ENCODE results near the gene CASQ1. TPM values are rescaled to one million over a fixed set of nuclear protein-coding genes. Genes with fewer than 3 reads are reported as not detected.

Gene CASQ1
- polyA plus RNA-seq, 1 donor from 2014 or later: not detected

DNA sequence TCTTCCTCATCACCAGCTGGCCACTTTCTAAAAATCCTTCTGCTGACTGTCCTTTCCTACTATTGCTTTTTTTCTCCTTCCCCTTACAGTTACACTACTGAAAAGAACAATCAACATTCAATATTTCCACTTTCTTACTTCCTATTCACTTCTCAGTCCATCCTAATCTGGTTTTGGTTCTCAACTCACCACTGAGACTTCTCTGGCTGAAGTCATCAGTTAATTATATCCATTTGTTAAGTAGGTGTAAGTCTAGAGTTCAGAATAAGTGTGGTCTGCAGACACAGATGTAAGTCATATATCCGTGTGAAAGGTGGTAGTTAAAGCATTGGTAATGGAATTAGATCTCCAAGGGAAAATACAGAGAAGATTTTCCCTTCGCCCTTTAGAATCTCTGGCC is 36.2 kb downstream of the CASQ1 start:
- no peak overlapping the region for H3K4me3 ChIP-seq (ENCODE audit: low read length)
- no peaks in the 10 kb centered on the region for H3K27me3 ChIP-seq (ENCODE audit: insufficient read depth, low read depth, low read length)
- no peak overlapping the region for H3K4me2 ChIP-seq (ENCODE audit: low read length)
- H3K79me2 ChIP-seq (replicated peaks; ENCODE audit: insufficient read depth, low read length): no peaks in the 10 kb centered on the region
- H2AFZ ChIP-seq (ENCODE audit: low read depth, low read length): no peak overlapping the region
- no peaks in the 10 kb centered on the region for H3K9me2 ChIP-seq (ENCODE audit: insufficient read depth, low read length)
- no peak overlapping the region for H3K9ac ChIP-seq (ENCODE audit: low read length)
- peaks cover 4% of the 10 kb centered on the region for H3K36me3 ChIP-seq (ENCODE audit: insufficient read depth, low read length)
- no peak overlapping the region for H3K27ac ChIP-seq (ENCODE audit: low read length)
- no peaks in the 10 kb centered on the region for H3K9me3 ChIP-seq (ENCODE audit: low read length)
- no peak for TF ChIP-seq EZH2 (IDR thresholded peaks at IDR 0.05; ENCODE audit: borderline replicate concordance, insufficient read depth, low read length, poor library complexity, severe bottlenecking)
- no peak for TF ChIP-seq RAD21 (conservative IDR thresholded peaks at IDR 0.05)
- TF ChIP-seq CTCF (IDR thresholded peaks at IDR 0.05; ENCODE audit: poor library complexity, severe bottlenecking): no peak
- no peak for TF ChIP-seq POLR2AphosphoS5 (IDR thresholded peaks at IDR 0.05)
- TF ChIP-seq TAF1 (IDR thresholded peaks at IDR 0.05; ENCODE audit: low read depth): no peak
- TF ChIP-seq SMC3 (conservative IDR thresholded peaks at IDR 0.05; ENCODE audit: poor library complexity): no peak
- TF ChIP-seq EP300 (conservative IDR thresholded peaks at IDR 0.05; ENCODE audit: poor library complexity, severe bottlenecking): no peak
- TF ChIP-seq, protein P1, sequence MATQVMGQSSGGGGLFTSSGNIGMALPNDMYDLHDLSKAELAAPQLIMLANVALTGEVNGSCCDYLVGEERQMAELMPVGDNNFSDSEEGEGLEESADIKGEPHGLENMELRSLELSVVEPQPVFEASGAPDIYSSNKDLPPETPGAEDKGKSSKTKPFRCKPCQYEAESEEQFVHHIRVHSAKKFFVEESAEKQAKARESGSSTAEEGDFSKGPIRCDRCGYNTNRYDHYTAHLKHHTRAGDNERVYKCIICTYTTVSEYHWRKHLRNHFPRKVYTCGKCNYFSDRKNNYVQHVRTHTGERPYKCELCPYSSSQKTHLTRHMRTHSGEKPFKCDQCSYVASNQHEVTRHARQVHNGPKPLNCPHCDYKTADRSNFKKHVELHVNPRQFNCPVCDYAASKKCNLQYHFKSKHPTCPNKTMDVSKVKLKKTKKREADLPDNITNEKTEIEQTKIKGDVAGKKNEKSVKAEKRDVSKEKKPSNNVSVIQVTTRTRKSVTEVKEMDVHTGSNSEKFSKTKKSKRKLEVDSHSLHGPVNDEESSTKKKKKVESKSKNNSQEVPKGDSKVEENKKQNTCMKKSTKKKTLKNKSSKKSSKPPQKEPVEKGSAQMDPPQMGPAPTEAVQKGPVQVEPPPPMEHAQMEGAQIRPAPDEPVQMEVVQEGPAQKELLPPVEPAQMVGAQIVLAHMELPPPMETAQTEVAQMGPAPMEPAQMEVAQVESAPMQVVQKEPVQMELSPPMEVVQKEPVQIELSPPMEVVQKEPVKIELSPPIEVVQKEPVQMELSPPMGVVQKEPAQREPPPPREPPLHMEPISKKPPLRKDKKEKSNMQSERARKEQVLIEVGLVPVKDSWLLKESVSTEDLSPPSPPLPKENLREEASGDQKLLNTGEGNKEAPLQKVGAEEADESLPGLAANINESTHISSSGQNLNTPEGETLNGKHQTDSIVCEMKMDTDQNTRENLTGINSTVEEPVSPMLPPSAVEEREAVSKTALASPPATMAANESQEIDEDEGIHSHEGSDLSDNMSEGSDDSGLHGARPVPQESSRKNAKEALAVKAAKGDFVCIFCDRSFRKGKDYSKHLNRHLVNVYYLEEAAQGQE (IDR thresholded peaks at IDR 0.05; ENCODE audit: borderline replicate concordance): no peak
- no peak for TF ChIP-seq MXI1 (conservative IDR thresholded peaks at IDR 0.05; ENCODE audit: poor library complexity, severe bottlenecking)
- H4K20me1 ChIP-seq (ENCODE audit: insufficient read depth): no peaks in the 10 kb centered on the region
- H3F3A ChIP-seq (ENCODE audit: insufficient read depth, low read length, poor library complexity, severe bottlenecking): no peaks in the 10 kb centered on the region

- Histone ChIP-seq H3K4me2 (ENCODE audit: low read length) (no peak overlapping the region), H4K20me1 (ENCODE audit: insufficient read depth) (no peaks in the 10 kb centered on the region), H3K9me3 (ENCODE audit: low read length) (no peaks in the 10 kb centered on the region), H3K4me3 (ENCODE audit: low read length) (no peak overlapping the region), H2AFZ (ENCODE audit: low read depth, low read length) (no peak overlapping the region), H3K9ac (ENCODE audit: low read length) (no peak overlapping the region), H3K27me3 (ENCODE audit: insufficient read depth, low read depth, low read length) (no peaks in the 10 kb centered on the region), H3K27ac (ENCODE audit: low read length) (no peak overlapping the region), H3K9me2 (ENCODE audit: insufficient read depth, low read length) (no peaks in the 10 kb centered on the region), H3K79me2 (replicated peaks; ENCODE audit: insufficient read depth, low read length) (no peaks in the 10 kb centered on the region), H3K36me3 (ENCODE audit: insufficient read depth, low read length) (peaks cover 4% of the 10 kb centered on the region), H3F3A (ENCODE audit: insufficient read depth, low read length, poor library complexity, severe bottlenecking) (no peaks in the 10 kb centered on the region)
- TF ChIP-seq, protein P1 (IDR thresholded peaks at IDR 0.05; ENCODE audit: borderline replicate concordance): no peak
- no peak for TF ChIP-seq MXI1 (conservative IDR thresholded peaks at IDR 0.05; ENCODE audit: poor library complexity, severe bottlenecking)
- no peak for TF ChIP-seq POLR2AphosphoS5 (IDR thresholded peaks at IDR 0.05)
- no peak for TF ChIP-seq CTCF (IDR thresholded peaks at IDR 0.05; ENCODE audit: poor library complexity, severe bottlenecking)
- no peak for TF ChIP-seq SMC3 (conservative IDR thresholded peaks at IDR 0.05; ENCODE audit: poor library complexity)
- TF ChIP-seq RAD21 (conservative IDR thresholded peaks at IDR 0.05): no peak
- TF ChIP-seq EP300 (conservative IDR thresholded peaks at IDR 0.05; ENCODE audit: poor library complexity, severe bottlenecking): no peak
- no peak for TF ChIP-seq TAF1 (IDR thresholded peaks at IDR 0.05; ENCODE audit: low read depth)
- TF ChIP-seq EZH2 (IDR thresholded peaks at IDR 0.05; ENCODE audit: borderline replicate concordance, insufficient read depth, low read length, poor library complexity, severe bottlenecking): no peak
These were observed 36.7 kb downstream of the CASQ1 start for GRCh38 chr1:160227034-160227433.
